Ishikawa (cell line): ENCODE measurements around the gene CMPK2.

Experiments used
- CEBPB ChIP-seq: IDR thresholded peaks from 2 replicates; pipeline ENCODE4 v1.6.1; 2012
- CREB1 ChIP-seq: IDR thresholded peaks from 2 replicates; pipeline ENCODE4 v1.6.1; 2012; ENCODE audit warnings: low read depth
- EGR1 ChIP-seq: IDR thresholded peaks from 2 replicates; pipeline ENCODE4 v1.6.1; 2012
- EP300 ChIP-seq: IDR thresholded peaks from 2 replicates; pipeline ENCODE4 v1.6.1; 2012; ENCODE audit warnings: borderline replicate concordance
- FOXM1 ChIP-seq: IDR thresholded peaks from 2 replicates; pipeline ENCODE4 v1.6.1; 2012; ENCODE audit warnings: low read depth, borderline replicate concordance
- MAX ChIP-seq: IDR thresholded peaks from 2 replicates; pipeline ENCODE4 v1.6.1; 2012
- NFIC ChIP-seq: IDR thresholded peaks from 2 replicates; pipeline ENCODE4 v1.6.1; 2012
- RAD21 ChIP-seq: IDR thresholded peaks from 2 replicates; pipeline ENCODE4 v1.6.1; 2012; ENCODE audit warnings: low read depth
- REST ChIP-seq: IDR thresholded peaks from 2 replicates; pipeline ENCODE4 v1.6.1; 2012; ENCODE audit warnings: low read depth, mild to moderate bottlenecking
- TAF1 ChIP-seq: IDR thresholded peaks from 2 replicates; pipeline ENCODE4 v1.6.1; 2012; ENCODE audit warnings: low read depth, mild to moderate bottlenecking
- TCF12 ChIP-seq: IDR thresholded peaks from 2 replicates; pipeline ENCODE4 v1.6.1; 2012; ENCODE audit warnings: low read depth
- TEAD4 ChIP-seq: IDR thresholded peaks from 2 replicates; pipeline ENCODE4 v1.6.1; 2012
- YY1 ChIP-seq: IDR thresholded peaks from 2 replicates; pipeline ENCODE4 v1.6.1; 2012; ENCODE audit warnings: low read depth
- ZBTB7A ChIP-seq: IDR thresholded peaks from 2 replicates; pipeline ENCODE4 v1.6.1; 2012; ENCODE audit warnings: low read depth

GRCh38 chr2:6888724-6889123 lies 23.0 kb upstream of the CMPK2 start:
- TF ChIP-seq CEBPB (no peak), EP300 (no peak), YY1 (no peak), ZBTB7A (no peak), REST (no peak), TEAD4 (no peak), NFIC (no peak), MAX (no peak), TCF12 (no peak), TAF1 (no peak), FOXM1 (no peak), RAD21 (no peak), CREB1 (no peak), EGR1 (no peak)
